Glutamatergic neuron (in vitro differentiated cells): ENCODE results near the gene MLXIP. TPM values are rescaled to one million over a fixed set of nuclear protein-coding genes. Genes with fewer than 3 reads are reported as not detected.

Source experiments
- DNase-seq: peaks from one replicate; pipeline ENCODE4 v3.0.0; 2022
- H3K27ac Mint-ChIP-seq: one replicate; pipeline ENCODE4 v1.8.0; 2020; ENCODE audit warnings: mild to moderate bottlenecking, mixed read lengths, inconsistent platforms; ENCODE audit not compliant: unreplicated experiment
- H3K27me3 Mint-ChIP-seq: one replicate; pipeline ENCODE4 v1.8.0; 2020; ENCODE audit warnings: mild to moderate bottlenecking, moderate library complexity, mixed read lengths, inconsistent platforms; ENCODE audit not compliant: unreplicated experiment
- H3K36me3 Mint-ChIP-seq: one replicate; pipeline ENCODE4 v1.8.0; 2020; ENCODE audit warnings: mild to moderate bottlenecking, mixed read lengths, inconsistent platforms; ENCODE audit not compliant: unreplicated experiment
- H3K4me1 Mint-ChIP-seq: one replicate; pipeline ENCODE4 v1.8.0; 2020; ENCODE audit warnings: mild to moderate bottlenecking, low read depth, mixed read lengths, inconsistent platforms; ENCODE audit not compliant: unreplicated experiment
- H3K4me3 Mint-ChIP-seq: one replicate; pipeline ENCODE4 v1.8.0; 2020; ENCODE audit warnings: mild to moderate bottlenecking, mixed read lengths, inconsistent platforms; ENCODE audit not compliant: unreplicated experiment
- H3K9me3 Mint-ChIP-seq: one replicate; pipeline ENCODE4 v1.8.0; 2020; ENCODE audit warnings: mild to moderate bottlenecking, moderate library complexity, mixed read lengths, inconsistent platforms; ENCODE audit not compliant: unreplicated experiment
- total RNA-seq: library from RNA; stranded (reverse); fragmentation: NEBNext Ultra II Directional; extraction: Animal tissue kit (Norgen Biotek cat#: 25700); gene quantifications from one replicate; pipeline ENCODE4 v1.2.1, GENCODE V29; 2021; ENCODE audit not compliant: unreplicated experiment
- TF ChIP-seq, protein P1 (sequence below): fragments of 200-600 bp; sonication (generic); IDR thresholded peaks from one replicate; pipeline ENCODE4 v1.5.0; 2021; ENCODE audit not compliant: partially characterized antibody, unreplicated experiment

Gene MLXIP
- total RNA-seq, 1 donor from 2014 or later = 120 TPM

DNA sequence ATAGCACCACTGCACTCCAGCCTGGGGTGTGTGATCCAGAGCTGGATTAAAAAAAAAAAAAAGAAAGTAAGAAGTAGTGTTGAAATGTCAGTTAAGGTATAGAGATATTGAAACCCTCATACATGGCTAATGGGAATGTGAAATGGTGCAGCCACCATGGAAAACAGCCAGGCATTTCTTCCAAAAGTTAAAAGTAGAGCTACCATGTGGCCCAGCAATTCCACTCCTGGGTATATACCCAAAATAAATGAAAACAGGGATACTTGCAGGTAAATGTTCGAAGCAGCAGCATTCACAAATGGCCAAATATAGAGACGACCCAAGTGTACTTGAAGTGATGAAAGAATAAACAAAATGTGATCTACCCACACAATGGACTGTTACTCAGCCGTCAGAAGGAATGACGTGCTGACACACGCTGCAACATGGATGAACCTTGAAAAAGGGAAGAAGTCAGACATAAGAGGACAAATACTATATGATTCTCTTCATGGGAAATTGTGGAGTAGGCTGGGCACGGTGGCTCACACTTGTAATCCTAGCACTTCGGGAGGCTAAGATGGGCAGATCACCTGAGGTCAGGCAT is 80.2 kb downstream of the MLXIP start:
- H3K4me1 Mint-ChIP-seq = no peaks in the 10 kb centered on the region
- no peak overlapping the region for H3K27ac Mint-ChIP-seq
- DNase-seq = no peak
- H3K27me3 Mint-ChIP-seq = peaks cover 3% of the 10 kb centered on the region
- H3K9me3 Mint-ChIP-seq = peaks cover 5% of the 10 kb centered on the region
- TF ChIP-seq, protein P1, sequence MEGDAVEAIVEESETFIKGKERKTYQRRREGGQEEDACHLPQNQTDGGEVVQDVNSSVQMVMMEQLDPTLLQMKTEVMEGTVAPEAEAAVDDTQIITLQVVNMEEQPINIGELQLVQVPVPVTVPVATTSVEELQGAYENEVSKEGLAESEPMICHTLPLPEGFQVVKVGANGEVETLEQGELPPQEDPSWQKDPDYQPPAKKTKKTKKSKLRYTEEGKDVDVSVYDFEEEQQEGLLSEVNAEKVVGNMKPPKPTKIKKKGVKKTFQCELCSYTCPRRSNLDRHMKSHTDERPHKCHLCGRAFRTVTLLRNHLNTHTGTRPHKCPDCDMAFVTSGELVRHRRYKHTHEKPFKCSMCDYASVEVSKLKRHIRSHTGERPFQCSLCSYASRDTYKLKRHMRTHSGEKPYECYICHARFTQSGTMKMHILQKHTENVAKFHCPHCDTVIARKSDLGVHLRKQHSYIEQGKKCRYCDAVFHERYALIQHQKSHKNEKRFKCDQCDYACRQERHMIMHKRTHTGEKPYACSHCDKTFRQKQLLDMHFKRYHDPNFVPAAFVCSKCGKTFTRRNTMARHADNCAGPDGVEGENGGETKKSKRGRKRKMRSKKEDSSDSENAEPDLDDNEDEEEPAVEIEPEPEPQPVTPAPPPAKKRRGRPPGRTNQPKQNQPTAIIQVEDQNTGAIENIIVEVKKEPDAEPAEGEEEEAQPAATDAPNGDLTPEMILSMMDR = no peak
- H3K4me3 Mint-ChIP-seq = no peak overlapping the region
- no peaks in the 10 kb centered on the region for H3K36me3 Mint-ChIP-seq

DNA sequence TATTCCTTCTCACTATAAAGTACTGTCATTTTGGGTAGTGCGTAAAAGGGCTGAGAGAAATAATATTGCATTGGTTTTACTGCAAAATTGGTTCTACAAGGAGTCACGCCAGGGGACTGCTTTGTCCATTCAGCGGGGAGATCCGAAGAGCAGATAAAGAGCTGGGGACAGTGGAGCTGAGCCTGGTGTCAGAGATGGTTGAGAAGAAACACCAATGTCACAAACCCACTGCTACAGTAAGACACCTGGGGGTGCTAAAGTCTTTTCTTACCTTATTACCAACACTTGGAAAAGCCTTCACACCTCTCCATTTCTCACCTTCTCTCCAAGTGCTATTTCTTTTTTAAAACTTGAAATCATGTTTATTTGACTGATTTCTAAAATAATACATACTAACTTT is 81.3 kb downstream of the MLXIP start:
- Mint-ChIP-seq H3K4me1 (no peaks in the 10 kb centered on the region), H3K27ac (no peak overlapping the region), H3K36me3 (no peaks in the 10 kb centered on the region), H3K27me3 (peaks cover 1% of the 10 kb centered on the region), H3K4me3 (no peak overlapping the region), H3K9me3 (peaks cover 2% of the 10 kb centered on the region)
- TF ChIP-seq, protein P1 = no peak
- DNase-seq = no peak

DNA sequence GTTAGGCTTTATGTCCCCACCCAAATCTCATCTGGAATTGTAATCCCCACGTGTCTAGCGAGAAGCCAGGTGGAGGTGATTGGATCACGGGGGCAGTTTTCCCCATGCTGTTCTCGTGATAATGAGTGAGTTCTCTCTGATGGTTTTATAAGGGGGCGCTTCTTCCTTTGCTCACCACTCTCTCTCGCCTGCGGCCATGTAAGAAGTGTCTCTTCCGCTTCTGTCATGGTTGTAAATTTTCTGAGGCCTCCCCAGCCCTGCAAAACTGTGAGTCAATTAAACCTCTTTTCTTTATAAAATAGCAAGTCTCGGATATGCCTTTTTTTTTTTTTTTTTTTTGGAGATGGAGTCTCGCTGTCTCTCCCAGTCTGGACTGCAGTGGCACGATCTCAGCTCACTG is 82.2 kb downstream of the MLXIP start:
- H3K4me1 Mint-ChIP-seq = no peaks in the 10 kb centered on the region
- no peak overlapping the region for H3K4me3 Mint-ChIP-seq
- no peak for DNase-seq
- H3K27ac Mint-ChIP-seq = no peak overlapping the region
- TF ChIP-seq, protein P1 = no peak
- peaks cover 1% of the 10 kb centered on the region for H3K27me3 Mint-ChIP-seq
- no peaks in the 10 kb centered on the region for H3K36me3 Mint-ChIP-seq
- peaks cover 1% of the 10 kb centered on the region for H3K9me3 Mint-ChIP-seq

DNA sequence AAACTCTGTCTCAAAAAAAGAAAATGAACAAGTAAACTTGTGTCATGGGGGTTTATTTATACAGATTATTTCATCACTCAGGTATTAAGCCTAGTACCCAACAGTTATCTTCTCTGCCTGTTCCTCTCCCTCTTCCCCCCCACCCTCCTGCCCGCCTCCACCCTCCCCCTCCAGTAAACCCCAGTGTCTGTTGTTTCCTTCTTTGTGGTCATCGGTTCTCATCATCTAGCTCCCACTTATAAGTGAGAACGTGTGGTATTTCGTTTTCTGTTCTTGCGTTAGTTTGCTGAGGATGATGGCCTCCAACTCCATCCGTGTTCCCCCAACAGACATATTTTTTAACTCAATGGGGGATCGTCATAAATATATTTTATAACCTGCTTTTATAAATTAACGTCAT is 83.1 kb downstream of the MLXIP start:
- no peak overlapping the region for H3K27ac Mint-ChIP-seq
- TF ChIP-seq, protein P1 = no peak
- DNase-seq = no peak
- H3K9me3 Mint-ChIP-seq = peaks cover 1% of the 10 kb centered on the region
- no peaks in the 10 kb centered on the region for H3K36me3 Mint-ChIP-seq
- peaks cover 1% of the 10 kb centered on the region for H3K27me3 Mint-ChIP-seq
- H3K4me3 Mint-ChIP-seq = no peak overlapping the region
- H3K4me1 Mint-ChIP-seq = peaks cover under 1% of the 10 kb centered on the region

DNA sequence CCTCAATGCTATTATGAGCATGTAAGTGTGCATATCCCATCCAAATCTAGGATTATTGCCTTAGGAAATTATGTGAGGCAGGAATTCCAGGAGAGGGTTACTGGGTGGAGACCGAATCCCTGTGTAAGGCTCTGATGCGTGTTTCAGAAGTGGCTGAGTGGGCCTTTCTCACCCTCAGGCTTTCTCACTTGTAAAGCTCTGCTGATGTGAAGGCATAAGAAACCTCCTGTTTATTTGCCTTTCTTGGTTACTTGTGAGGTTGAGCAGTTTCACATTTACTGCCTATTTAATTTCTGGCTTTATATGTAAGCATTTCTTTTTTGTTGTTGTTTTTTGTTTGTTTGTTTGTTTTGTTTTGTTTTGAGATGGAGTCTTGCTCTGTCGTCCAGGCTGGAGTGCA is 84.4 kb downstream of the MLXIP start:
- Mint-ChIP-seq H3K27me3 (peaks cover 1% of the 10 kb centered on the region), H3K4me1 (peaks cover 6% of the 10 kb centered on the region), H3K4me3 (no peak overlapping the region), H3K27ac (no peak overlapping the region), H3K36me3 (no peaks in the 10 kb centered on the region), H3K9me3 (peaks cover 3% of the 10 kb centered on the region)
- DNase-seq = no peak
- TF ChIP-seq, protein P1 = no peak
